Type B pancreatic cell (in vitro differentiated cells): ENCODE measurements around the gene NTSR2. TPM values are rescaled to one million over a fixed set of nuclear protein-coding genes. Genes with fewer than 3 reads are reported as not detected.

Experiments
- DNase-seq: peaks from one replicate; pipeline ENCODE4 v3.0.0; 2021; ENCODE audit warnings: mixed read lengths; ENCODE audit not compliant: unreplicated experiment; ENCODE audit errors: extremely low spot score
- H3K27ac Mint-ChIP-seq: 2 replicates; pipeline ENCODE4 v1.8.0; 2021; ENCODE audit warnings: mild to moderate bottlenecking, mixed read lengths
- H3K27me3 Mint-ChIP-seq: 2 replicates; pipeline ENCODE4 v1.8.0; 2021; ENCODE audit warnings: mixed read lengths
- H3K36me3 Mint-ChIP-seq: 2 replicates; pipeline ENCODE4 v1.8.0; 2021; ENCODE audit warnings: mixed read lengths
- H3K4me1 Mint-ChIP-seq: one replicate; pipeline ENCODE4 v1.8.0; 2021; ENCODE audit warnings: mixed read lengths; ENCODE audit not compliant: unreplicated experiment
- H3K4me3 Mint-ChIP-seq: 2 replicates; pipeline ENCODE4 v1.8.0; 2021; ENCODE audit warnings: mild to moderate bottlenecking, mixed read lengths
- H3K9me3 Mint-ChIP-seq: 2 replicates; pipeline ENCODE4 v1.8.0; 2021; ENCODE audit warnings: mixed read lengths
- total RNA-seq: library from RNA; stranded (reverse); gene quantifications from 2 replicates; pipeline ENCODE4 v1.2.1, GENCODE V29; 2021; ENCODE audit warnings: low replicate concordance
- TF ChIP-seq, protein P1 (sequence below): fragments of 200-600 bp; sonication (generic); conservative IDR thresholded peaks from 2 replicates; pipeline ENCODE4 v1.5.0; 2021; ENCODE audit warnings: antibody characterized with exemption, mild to moderate bottlenecking

NTSR2 gene
- total RNA-seq, 1 donor from 2014 or later, result not detected

GRCh38 chr2:11628675-11629074, 41.3 kb downstream of the NTSR2 start:
- H3K27me3 Mint-ChIP-seq, result no peaks in the 10 kb centered on the region
- peaks cover 39% of the 10 kb centered on the region for H3K36me3 Mint-ChIP-seq
- DNase-seq, result no peak
- no peaks in the 10 kb centered on the region for H3K4me1 Mint-ChIP-seq
- H3K4me3 Mint-ChIP-seq, result no peak overlapping the region
- H3K9me3 Mint-ChIP-seq, result no peaks in the 10 kb centered on the region
- no peak overlapping the region for H3K27ac Mint-ChIP-seq
- TF ChIP-seq, protein P1, sequence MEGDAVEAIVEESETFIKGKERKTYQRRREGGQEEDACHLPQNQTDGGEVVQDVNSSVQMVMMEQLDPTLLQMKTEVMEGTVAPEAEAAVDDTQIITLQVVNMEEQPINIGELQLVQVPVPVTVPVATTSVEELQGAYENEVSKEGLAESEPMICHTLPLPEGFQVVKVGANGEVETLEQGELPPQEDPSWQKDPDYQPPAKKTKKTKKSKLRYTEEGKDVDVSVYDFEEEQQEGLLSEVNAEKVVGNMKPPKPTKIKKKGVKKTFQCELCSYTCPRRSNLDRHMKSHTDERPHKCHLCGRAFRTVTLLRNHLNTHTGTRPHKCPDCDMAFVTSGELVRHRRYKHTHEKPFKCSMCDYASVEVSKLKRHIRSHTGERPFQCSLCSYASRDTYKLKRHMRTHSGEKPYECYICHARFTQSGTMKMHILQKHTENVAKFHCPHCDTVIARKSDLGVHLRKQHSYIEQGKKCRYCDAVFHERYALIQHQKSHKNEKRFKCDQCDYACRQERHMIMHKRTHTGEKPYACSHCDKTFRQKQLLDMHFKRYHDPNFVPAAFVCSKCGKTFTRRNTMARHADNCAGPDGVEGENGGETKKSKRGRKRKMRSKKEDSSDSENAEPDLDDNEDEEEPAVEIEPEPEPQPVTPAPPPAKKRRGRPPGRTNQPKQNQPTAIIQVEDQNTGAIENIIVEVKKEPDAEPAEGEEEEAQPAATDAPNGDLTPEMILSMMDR, result no peak

DNA sequence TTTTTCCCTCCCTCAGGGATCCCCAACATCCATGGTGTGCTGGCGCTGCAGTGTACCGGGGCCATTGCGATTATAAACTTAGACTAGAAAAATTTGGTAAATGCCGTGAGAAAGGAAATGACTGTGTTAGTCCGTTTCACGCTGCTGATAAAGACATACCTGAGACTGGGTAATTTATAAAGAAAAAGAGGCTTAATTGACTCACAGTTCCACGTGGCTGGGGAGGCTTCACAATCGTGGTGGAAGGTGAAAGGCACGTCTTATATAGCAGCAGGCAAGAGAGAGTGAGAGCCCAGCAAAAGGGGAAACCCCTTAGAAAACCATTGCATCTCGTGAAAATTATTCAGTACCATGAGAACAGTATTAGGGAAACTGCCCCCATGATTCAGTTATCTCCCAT, 44.3 kb downstream of the NTSR2 start:
- Mint-ChIP-seq H3K4me3 (no peak overlapping the region), H3K9me3 (no peaks in the 10 kb centered on the region), H3K36me3 (peaks cover 30% of the 10 kb centered on the region), H3K4me1 (no peaks in the 10 kb centered on the region), H3K27me3 (no peaks in the 10 kb centered on the region), H3K27ac (no peak overlapping the region)
- DNase-seq, result no peak
- TF ChIP-seq, protein P1, result no peak

- Mint-ChIP-seq H3K27ac (no peak overlapping the region), H3K4me1 (no peaks in the 10 kb centered on the region), H3K27me3 (no peaks in the 10 kb centered on the region), H3K4me3 (no peak overlapping the region), H3K36me3 (peaks cover 29% of the 10 kb centered on the region), H3K9me3 (no peaks in the 10 kb centered on the region)
- TF ChIP-seq, protein P1, result no peak
- no peak for DNase-seq
Measured at GRCh38 chr2:11624893-11625292, 45.1 kb downstream of the NTSR2 start.

DNA sequence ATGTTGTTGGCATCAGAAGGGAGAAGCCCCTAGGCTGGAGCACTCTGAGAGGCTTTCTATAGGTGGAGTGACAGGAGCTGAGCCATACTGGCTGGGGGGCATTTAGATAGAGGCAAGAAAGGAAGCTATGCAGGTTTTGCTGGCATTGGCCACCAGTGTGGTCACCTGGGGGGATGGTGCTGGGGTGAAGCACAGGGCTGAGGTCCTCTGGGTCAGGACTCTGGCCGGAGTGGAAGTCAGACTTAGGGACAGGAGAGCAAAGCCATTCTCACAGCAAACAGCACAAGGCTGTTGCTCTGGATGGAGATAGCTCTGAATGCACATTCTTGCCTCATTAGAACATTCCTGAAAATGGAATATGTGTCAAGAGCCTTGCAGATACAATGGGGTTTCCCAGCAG, 47.4 kb downstream of the NTSR2 start:
- H3K27ac Mint-ChIP-seq, result no peak overlapping the region
- no peak for DNase-seq
- no peaks in the 10 kb centered on the region for H3K9me3 Mint-ChIP-seq
- H3K36me3 Mint-ChIP-seq, result peaks cover 28% of the 10 kb centered on the region
- TF ChIP-seq, protein P1, result no peak
- H3K4me3 Mint-ChIP-seq, result no peak overlapping the region
- H3K27me3 Mint-ChIP-seq, result no peaks in the 10 kb centered on the region
- H3K4me1 Mint-ChIP-seq, result no peaks in the 10 kb centered on the region

DNA sequence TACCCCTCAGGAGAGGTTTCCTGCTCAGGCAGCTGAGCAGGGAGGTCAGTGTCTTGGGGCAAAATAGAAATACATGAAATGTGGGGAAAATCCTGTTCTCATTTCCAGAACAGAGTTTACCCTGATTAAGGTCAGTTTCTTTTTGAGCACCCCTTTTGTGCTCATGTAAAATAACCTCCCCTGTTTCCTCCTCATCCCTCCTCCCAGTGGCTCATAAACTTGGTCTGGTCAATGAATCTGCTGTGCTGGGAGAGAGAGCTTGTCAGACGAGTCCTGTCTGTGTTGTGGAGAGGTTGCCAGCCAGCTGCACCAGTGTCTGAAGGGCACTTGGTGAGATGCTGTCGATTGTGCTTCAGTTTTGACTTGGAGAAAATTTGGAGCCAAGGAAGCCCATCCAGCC, 48.6 kb downstream of the NTSR2 start:
- H3K4me1 Mint-ChIP-seq, result no peaks in the 10 kb centered on the region
- peaks cover 22% of the 10 kb centered on the region for H3K36me3 Mint-ChIP-seq
- no peaks in the 10 kb centered on the region for H3K27me3 Mint-ChIP-seq
- no peak overlapping the region for H3K27ac Mint-ChIP-seq
- H3K9me3 Mint-ChIP-seq, result no peaks in the 10 kb centered on the region
- TF ChIP-seq, protein P1, result no peak
- DNase-seq, result no peak
- no peak overlapping the region for H3K4me3 Mint-ChIP-seq

DNA sequence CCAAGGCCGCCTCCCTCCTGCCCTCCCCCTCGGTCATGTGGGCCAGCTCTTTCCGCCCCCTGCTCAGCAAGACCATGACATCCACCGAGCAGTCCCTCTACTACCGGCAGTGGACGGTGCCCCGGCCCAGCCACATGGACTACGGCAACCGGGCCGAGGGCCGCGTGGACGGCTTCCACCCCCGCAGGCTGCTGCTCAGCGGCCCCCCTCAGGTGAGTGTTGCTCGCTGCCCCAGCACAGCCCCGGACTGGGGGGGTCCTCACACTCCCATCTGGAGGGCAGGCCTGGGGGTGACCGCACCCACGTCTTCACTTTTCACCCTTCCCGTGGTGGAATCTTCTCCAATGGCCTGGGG, 51.3 kb downstream of the NTSR2 start:
- H3K27ac Mint-ChIP-seq, result no peak overlapping the region
- H3K4me1 Mint-ChIP-seq, result no peaks in the 10 kb centered on the region
- no peaks in the 10 kb centered on the region for H3K27me3 Mint-ChIP-seq
- DNase-seq, result no peak
- H3K4me3 Mint-ChIP-seq, result no peak overlapping the region
- peaks cover 10% of the 10 kb centered on the region for H3K36me3 Mint-ChIP-seq
- H3K9me3 Mint-ChIP-seq, result no peaks in the 10 kb centered on the region
- TF ChIP-seq, protein P1, result no peak
